NCI-H748 treated with DMSO at 0.1 percent for 48 hours (cell line): ENCODE data around the gene TMEM116.
A peak's percentile ranks its signal among the peaks of the same experiment; 100 is the strongest.
"Not testable (repeated sequence)": the region's sequence is repeated elsewhere in the genome, so short reads cannot be mapped to it uniquely, and the experiment has no call there.

Experiments
- DNase-seq: peaks from one replicate; lab custom pipeline; 2025; lab: John Stamatoyannopoulos, UW

TMEM116 gene

DNA sequence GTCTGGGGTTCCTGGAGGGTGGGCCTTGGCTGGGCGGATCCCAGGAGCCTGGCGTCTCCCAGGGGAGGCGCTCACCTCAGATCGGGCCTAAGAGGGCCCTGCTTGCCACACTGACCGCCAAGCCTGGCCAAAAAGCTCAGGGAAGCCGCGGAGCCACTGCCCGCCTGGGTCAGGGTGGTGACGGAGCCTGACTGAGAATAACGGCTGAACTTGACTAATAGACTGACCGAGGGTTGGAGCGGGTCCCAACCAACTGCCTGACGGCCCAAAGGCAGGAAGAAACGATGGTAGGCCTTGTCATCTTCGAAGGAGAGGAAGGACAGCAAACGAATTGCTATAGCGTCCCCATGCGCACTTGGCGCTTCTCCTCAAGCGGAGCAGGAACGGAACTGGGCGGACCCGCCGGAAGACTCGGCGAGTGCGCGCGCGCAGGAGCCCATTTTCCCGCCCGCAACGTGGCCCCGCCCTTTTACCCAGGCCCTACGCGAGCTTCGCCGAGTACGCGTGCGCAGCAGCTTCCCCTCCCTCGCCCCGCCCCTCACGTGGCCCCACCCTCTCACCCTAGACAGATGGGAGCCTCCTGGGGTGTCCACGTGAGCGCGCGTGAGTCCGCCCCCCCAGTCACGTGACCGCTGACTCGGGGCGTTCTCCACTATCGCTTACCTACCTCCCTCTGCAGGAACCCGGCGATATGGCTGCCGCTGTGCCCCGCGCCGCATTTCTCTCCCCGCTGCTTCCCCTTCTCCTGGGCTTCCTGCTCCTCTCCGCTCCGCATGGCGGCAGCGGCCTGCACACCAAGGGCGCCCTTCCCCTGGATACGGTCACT, at the start of gene TMEM116, which contains the start of gene ERP29:
Gene TMEM116, minus strand, starts transcription at position 391 of the 826 bp plus-strand sequence. CDS start 7,895 bp downstream, outside the sequence.
Gene ERP29, plus strand, starts transcription at position 652 of the 826 bp plus-strand sequence. Its CDS starts 40 bp downstream, at position 692.
- DNase-seq = peak; percentile 96

DNA sequence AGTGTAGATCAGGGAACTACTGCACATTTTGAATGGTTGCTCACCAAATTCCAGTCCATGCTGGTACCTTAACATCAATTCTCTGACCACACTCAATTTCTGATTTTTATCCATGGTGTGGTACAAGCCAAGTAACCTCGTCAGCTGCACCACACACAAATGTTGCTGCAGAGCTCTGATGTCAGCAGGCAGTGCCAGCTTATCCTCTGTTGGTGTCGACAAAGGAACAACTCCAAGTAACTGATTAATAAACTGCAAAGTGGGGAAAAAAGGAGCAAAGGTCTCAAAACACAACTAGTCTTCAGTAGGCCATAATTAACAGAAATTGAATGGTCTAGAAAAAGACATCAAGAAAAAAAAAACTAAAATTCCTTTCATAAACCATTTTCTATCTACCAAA, 48.2 kb upstream of the TMEM116 start:
- DNase-seq = no peak

DNA sequence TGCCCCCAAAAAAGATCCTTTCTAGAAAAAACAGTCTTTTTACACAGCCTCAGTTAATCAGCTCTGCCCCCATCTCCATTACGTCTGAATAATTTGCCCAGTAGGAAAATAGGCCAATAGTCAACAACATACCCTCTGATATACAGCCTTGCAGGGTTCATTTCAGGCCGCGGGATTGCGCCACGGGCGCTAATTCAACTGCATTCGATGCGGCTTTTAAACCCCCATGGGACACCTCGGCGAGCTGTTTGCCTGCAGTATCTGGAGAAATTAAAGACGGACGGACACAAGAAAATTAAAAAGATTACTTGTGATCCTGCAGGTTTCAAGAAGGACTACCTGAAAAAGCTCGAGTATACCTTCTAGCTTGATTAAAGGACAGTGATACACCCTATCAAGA, 36.4 kb upstream of the TMEM116 start:
- no peak for DNase-seq

DNA sequence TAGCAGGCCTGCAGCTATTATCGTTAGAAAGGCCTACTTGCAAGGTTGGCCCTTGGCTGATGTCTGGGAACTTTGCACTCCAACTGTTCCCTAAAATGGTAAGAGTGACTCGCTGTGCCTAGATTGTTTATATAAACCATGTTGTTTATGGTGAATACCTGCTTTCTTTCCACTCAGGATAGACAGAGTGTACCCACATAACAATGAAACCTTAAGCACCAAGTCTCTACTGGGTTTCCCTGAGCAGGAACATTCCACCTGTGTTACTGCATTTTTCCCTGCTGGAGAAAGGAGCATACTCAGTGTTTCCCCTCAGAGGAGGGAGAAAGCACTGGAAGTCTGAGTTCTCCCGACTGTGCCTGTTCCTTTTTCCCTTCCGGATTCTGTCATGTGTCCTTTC, 33.0 kb upstream of the TMEM116 start:
- no peak for DNase-seq

DNA sequence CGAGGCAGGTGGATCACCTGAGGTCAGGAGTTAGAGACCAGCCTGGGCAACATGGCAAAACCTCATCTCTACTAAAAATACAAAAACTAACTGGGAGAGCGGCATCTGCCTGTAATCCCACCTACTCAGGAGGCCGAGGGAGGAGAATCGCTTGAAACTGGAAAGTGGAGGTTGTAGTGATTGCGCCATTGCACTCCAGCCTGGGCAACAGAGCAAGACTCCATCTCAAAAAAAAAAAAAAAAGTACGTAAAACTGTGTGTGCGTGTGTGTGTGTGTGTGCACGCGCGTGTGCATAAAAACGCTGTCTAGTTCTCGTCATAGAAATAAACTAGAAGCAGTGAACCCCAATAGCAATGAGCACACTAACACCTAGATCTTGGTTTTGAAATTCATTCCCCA, 23.6 kb upstream of the TMEM116 start:
- not testable (repeated sequence) for DNase-seq

DNA sequence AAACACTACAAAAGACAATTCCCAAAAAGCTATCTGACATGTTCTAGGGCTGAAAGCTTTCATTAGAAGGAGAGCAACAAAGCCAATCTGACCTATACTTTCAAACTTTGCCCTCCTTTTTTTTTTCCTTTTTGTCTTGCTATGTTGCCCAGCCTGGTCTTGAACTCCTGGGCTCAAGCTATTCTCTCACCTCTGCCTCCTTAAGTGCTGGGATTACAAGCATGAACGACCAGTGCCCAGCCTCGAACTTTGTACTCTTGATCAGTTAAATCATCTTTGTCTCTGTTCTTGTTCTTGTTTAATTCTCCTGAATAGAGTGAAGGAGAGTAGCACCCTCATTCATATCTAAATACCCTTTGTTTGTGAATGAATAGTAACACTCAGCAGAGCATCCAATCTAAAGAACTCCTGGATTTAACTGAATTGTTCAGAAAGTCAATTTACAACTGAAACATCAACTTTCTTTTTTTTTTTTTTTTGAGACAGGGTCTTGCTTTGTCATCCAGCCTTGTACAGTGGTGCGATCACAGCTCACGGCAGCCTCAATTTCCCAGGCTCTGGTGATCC, 22.3 kb upstream of the TMEM116 start:
- DNase-seq = no peak

DNA sequence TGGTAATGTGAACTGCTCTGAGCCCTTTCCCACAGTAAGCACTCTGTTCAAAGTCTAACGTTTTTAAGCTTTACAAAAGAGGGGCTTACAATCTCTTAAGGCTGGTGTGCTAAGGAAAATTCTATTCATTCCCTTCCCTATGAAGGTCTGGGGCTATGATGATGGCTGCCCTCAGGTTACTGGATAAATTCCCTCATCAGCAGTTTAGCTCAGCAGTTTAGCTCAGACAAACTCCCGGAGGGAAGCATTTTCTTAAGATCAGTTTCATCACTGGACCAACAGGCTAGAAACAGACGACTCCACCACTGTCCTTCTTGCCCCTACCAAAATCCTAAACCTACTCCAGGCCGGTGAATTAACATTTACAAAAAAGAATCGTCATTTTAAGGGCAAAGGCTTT, 19.3 kb upstream of the TMEM116 start:
- no peak for DNase-seq

DNA sequence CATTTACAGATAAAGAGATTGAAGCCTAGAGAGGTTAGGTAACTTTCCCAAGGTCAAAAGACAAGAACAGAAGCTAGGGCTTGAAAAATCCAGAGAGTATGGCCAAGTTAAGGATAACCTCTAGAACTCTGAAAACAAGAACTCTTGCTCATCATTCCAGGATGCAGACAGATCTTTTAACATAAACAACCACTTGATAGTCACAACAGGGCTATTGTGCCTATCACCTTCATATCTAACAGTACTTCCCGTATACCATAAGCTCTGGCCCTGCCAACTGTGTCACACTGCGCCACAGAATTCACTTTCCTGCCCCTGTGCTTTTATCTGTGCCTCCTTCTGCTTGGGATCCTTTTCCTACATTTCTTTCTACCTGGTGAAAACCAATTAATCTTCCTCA, 18.5 kb upstream of the TMEM116 start:
- DNase-seq = no peak

DNA sequence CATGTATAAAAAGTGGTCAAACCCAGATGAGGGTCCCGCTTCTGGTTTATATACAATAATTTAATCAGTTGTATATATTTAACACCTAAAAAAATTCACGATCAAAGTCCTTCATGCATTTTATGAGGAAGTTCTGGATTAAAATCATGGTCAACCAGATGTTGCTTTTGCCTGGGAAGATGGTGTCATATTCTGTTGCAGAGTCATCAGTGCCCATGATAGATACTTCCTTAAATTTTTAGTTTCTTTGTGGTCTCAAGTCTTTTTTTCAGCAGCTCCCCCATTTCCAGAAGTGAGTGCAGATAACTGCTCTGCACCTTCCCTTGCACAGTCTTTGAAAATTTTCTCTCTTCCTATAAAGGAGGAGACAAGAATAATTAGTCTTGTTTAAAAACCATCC, 16.3 kb upstream of the TMEM116 start:
- no peak for DNase-seq

DNA sequence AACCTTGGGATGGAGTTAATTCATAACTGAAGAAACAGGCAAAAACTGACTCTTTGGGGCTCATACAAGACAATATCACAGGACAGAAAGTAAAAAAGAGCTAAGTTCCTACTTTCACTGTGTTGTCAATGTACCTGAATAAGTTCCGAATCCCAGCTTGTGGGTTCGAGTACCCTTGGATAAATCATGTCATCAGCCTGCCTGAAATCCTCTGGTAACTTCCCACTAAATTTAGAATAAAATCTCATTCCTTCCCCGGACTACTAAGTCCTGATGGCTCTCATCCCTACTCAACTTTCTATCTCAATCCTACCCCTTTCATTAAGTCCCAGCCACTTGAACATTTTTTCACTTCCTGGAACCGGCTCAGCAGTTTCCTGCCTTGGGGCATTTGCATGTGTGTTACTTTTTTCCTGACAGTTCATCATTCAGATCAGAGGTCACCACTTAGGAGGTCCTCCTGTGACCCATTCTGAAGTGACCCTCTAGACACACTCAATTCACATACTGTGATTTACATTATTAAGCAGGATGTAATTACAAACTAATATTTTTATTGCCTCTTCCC, 12.9 kb upstream of the TMEM116 start:
- no peak for DNase-seq

DNA sequence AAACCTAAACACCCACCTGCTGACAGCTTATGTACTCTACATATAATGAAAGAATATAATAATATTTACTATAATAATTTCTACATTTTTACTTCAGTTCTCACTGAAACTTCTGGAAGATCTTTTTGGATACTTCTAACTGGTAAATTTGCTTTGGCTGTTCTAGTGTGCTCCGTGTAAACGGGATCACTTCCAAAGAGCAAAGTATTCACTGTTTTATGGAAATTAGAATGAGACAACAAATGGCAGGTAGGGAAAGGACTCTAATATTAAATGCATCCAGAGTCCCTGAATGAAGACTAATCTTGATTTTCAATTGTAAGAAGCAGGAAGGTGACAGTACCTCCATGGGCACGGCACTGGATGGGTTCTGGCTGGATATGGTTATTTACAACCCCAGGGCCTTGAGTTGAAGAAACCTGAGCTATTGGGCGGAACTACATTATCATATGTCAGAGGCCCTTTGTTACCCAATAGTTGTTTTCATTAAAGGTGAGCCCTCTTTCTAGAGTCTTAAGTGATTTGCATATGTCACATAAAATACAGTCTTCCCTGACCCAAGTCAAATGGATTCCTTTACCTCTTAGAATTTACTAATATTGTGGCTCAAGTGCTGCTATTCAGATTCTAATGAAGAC, 10.9 kb upstream of the TMEM116 start:
- no peak for DNase-seq

DNA sequence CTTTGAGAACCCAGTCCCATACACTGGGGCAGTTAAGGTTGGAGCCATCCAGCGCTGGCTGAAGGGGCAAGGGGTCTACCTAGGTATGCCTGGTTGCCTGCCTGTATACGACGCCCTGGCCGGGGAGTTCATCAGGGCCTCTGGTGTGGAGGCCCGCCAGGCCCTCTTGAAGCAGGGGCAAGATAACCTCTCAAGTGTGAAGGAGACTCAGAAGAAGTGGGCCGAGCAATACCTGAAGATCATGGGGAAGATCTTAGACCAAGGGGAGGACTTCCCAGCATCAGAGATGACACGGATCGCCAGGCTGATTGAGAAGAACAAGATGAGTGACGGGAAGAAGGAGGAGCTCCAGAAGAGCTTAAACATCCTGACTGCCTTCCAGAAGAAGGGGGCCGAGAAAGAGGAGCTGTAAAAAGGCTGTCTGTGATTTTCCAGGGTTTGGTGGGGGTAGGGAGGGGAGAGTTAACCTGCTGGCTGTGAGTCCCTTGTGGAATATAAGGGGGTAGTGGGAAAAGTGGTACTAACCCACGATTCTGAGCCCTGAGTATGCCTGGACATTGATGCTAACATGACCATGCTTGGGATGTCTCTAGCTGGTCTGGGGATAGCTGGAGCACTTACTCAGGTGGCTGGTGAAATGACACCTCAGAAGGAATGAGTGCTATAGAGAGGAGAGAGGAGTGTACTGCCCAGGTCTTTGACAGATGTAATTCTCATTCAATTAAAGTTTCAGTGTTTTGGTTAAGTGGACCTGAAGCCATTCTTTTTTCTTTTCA, 9.5 kb upstream of the TMEM116 start:
- no peak for DNase-seq

DNA sequence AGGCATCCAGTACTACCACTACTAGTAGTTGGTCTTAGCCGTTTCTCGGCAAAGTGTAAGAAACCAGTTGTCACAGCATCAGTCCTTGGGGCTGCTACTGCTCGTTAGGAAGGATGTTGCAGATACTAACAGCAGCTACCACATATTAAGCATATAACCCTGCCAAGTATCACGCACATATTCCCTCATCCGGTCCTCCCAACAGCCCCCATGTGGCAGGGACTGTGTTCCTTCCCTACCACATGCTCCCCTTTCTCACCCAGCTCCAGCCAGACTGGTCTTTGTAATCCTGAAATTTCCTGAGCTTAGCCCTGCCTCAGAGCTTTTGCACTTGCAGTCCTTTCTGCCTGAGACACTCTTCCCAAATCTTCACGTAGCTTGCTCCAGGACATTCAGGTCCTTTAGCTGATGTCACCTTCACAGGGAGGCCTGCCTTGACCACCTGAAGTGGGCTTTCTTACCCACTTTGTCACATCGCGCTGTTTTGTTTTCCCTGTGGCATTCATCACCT, 8.0 kb upstream of the TMEM116 start:
- DNase-seq = no peak

DNA sequence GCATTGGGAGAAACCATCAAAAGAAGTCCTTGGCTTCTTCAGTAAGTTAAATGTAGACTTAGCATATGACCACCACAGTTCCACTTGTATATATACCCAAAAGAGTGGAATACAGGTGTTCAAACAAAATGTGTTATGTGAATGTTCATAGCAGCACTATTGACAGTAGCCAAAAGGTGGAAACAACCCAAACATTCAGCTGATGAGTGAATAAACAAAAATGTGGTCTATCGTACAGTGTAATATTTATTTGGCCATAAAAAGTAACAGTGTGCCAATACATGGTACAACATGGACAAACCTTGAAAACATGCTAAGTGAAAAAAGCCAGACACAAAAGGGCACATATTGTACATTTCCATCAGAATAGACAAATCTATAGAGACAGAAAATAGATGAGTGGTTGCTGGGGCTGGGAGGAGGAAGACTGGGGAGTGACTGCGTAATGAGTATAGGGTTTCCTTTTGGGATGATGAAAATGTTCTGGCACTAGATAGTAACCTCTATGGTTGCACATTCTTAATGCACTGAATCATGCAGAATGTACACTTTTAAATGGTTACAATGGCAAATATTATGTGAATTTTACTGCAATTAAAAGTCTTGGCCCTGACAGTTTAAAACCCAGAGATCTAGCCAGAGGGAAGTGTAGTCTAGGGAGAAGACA, 5.7 kb upstream of the TMEM116 start:
- DNase-seq = no peak

DNA sequence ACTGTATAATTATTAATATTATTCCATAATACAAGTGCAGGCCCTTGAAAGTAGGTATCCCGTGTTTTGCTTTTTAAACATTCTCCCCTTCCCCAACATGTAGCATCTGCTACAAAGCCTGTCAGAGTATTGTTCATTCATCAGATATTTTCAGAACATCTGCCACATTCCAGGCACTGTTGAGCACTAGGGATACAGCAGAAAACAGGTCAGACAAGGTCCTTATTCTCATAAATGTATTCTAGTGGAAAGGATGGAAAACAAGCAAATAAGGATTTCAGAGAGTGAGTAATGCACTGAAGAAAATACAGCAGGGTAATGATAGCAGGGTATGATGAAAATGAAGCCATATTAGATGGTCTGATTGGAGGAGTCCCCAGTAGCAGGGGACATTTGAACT, 4.1 kb upstream of the TMEM116 start:
- no peak for DNase-seq

DNA sequence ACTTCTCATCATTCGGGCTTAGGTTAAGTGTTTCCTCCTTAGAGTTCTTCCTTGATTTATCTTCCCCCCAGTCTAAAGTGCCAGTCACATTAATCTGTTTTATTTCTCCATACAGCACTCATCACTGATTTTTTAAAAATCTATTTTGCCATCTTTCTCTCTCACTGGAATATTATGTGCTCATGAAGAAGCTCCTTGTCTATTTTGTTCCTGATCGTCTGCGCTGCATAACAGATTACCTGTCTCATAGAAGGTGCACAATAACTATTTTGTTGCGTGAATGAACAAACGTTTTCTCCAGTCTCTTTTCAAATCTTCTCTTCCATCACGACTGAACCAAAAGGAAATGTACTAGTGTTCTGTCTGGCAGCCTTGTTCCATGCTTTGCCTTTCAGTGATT, 3.0 kb upstream of the TMEM116 start:
- DNase-seq = no peak

DNA sequence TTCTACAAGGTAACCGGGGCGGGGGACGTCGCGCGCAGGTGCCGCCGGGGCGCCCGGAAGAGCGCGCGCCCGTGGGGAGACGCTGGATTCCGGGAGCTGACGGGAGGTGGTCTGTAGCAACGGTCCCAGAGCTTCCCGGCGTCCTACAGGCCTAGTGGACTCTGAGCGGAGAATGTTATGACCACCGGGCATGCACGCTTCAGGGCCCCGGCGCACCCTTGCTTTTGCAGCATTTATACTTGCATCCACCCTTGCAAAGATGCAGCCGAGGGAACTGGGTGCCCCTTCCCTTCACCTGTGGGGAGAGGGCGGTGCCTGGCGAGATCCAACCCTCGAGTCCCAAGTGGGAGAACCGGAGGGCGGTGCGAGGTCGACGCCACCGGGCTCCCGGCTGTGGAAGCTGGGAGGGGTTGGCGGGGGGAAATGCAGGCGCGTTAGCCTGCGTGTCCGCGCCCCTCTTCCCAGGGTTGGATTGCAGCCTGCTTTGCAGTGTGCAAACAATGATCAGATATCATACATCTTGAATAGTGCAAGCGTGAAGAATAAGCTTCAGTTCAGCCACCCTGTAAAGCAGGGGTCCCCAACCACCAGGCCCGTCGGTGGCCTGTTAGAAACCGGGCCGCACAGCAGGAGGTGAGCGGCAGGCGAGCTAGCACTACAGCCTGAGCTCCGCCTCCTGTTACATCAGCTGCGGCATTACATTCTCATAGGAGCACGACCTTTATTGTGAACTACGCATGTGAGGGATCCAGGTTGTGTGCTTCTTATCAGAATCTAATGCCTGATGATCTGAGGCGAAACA, 837 bp upstream of the TMEM116 start:
- peak; percentile 57 for DNase-seq

DNA sequence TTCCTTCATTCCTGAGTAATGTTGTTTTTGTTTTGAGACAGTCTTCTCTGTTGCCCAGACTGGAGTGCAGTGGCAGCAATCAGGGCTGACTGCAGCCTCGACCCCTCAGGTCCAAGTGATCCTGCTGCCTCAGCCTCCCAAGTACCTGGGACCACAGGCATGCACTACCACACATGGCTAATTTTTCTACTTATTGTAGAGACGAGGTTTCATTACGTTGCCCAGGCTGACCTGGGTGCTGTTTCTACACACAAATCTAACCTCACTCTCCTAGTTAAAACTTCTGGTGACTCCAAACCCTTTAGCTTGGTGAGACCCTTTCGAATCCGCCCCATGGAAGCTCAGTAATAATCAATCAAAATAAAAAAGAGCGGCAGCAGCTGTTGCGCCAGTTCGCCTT, 1.3 kb downstream of the TMEM116 start:
- no peak for DNase-seq

DNA sequence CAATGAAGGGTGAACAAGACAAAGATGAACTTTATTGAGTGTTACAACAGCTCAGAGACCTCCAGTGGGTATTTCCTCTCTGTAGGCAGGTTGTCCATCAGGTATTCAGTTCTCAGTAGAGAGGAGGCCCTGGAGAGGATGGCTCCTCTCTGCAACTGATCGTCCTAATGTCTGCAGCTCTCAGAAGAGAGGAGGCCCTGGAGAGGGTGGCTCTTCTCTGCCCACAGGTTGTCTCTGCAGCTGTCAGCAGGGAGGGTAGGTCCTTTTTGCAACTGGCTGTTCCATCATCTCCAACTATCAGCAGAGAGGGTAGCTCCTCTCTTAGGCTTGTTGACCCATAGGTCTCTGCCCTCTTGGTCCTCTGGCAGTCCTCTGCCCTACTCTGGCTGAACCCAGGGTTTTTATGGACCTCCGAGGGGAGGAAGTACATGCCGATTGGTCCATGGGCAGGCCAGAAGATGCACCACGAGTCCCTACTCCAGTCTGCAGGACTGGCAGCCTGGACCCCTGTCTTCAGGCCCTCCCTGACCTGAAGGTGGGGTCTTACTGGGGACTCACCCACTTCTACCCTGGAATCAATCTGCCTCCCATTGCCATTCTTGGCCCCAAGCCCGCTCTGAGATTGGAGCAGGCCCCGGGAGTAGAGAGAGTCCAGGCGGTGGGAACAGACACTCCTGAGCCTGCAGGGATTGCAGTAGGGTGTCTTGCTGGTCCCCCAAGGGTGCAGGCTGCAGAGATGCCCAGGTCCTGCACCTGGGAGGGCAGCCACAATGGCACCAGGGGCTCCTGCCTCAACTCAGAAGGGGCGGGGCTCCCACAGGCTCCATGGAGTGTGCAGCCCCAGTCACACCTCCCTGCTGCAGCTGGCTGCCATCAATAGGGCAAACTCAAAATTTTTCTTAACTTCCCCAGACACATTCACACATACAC, 2.3 kb downstream of the TMEM116 start:
- DNase-seq = no peak
